Natural killer cell (primary cell): ENCODE measurements around the gene DOK1. TPM values are rescaled to one million over a fixed set of nuclear protein-coding genes. Genes with fewer than 3 reads are reported as not detected.

Experiments
- ATAC-seq, 3 donors: fragments of 150-1000 bp in 2 of 3; fragments of 200-7000 bp in 1 of 3; cut with Tn5 transposase; 1 replicate in 1 of 3; 2 replicates in 2 of 3; pipeline ENCODE4 v1.10.0; 2021; ENCODE audit warnings: mild to moderate bottlenecking in 2 of 3, moderate library complexity in 2 of 3
- DNase-seq, 2 donors: peaks; one replicate each; pipeline versions ENCODE4 v3.0.0 to v3.0.0-alpha.2; 2013 to 2021; ENCODE audit warnings: mixed read lengths in 1 of 2
- H3K27ac ChIP-seq: one replicate; pipeline ENCODE4 v1.5.1; 2013; ENCODE audit warnings: mild to moderate bottlenecking, low read length
- H3K27me3 ChIP-seq: one replicate; pipeline ENCODE4 v1.6.1; 2013; ENCODE audit warnings: low read length; ENCODE audit not compliant: control insufficient read depth, insufficient read depth
- H3K36me3 ChIP-seq: one replicate; pipeline ENCODE4 v1.6.1; 2013; ENCODE audit warnings: low read length; ENCODE audit not compliant: control insufficient read depth, insufficient read depth
- H3K4me1 ChIP-seq: one replicate; pipeline ENCODE4 v1.6.1; 2013; ENCODE audit warnings: low read length; ENCODE audit not compliant: control insufficient read depth, insufficient read depth
- H3K4me3 ChIP-seq: one replicate; pipeline ENCODE4 v1.5.1; 2013; ENCODE audit warnings: low read length
- H3K9me3 ChIP-seq: one replicate; pipeline ENCODE4 v1.6.1; 2013; ENCODE audit warnings: low read length; ENCODE audit not compliant: control insufficient read depth, insufficient read depth
- H3K27ac Mint-ChIP-seq, 2 donors: one replicate each; pipeline ENCODE4 v1.8.0; 2022; ENCODE audit warnings: mild to moderate bottlenecking in 2 of 2, mixed read lengths in 2 of 2, moderate library complexity in 1 of 2
- H3K27me3 Mint-ChIP-seq, 2 donors: one replicate each; pipeline ENCODE4 v1.8.0; 2022; ENCODE audit warnings: low read depth in 2 of 2, mixed read lengths in 2 of 2
- H3K36me3 Mint-ChIP-seq: one replicate; pipeline ENCODE4 v1.8.0; 2022; ENCODE audit warnings: mixed read lengths
- H3K4me1 Mint-ChIP-seq, 2 donors: one replicate each; pipeline ENCODE4 v1.8.0; 2022; ENCODE audit warnings: mixed read lengths in 2 of 2
- H3K4me3 Mint-ChIP-seq: one replicate; pipeline ENCODE4 v1.8.0; 2022; ENCODE audit warnings: mild to moderate bottlenecking, moderate library complexity, mixed read lengths
- H3K9me3 Mint-ChIP-seq, 2 donors: one replicate each; pipeline ENCODE4 v1.8.0; 2022; ENCODE audit warnings: mixed read lengths in 2 of 2
- WGBS: methylation state at CpG from one replicate; pipeline ENCODE4 v1.1.7; 2013; ENCODE audit warnings: missing lambda C conversion rate; ENCODE audit not compliant: insufficient coverage; 5-methylcytosine and 5-hydroxymethylcytosine counted together
- intact Hi-C: fragments of 100-400 bp; cut with micrococcal nuclease; formaldehyde crosslinking; loops from one replicate; pipeline ENCODE4 v1.14.2; 2022
- total RNA-seq, 4 donors: library from RNA; stranded (reverse); fragments of 120-200 nt in 1 of 4; gene quantifications; one replicate each; pipeline versions ENCODE4 v1.2.3 to v1.2.4, GENCODE V29; 2013 to 2022
- TF ChIP-seq, protein P1 (sequence below): fragments of 200-600 bp; IDR thresholded peaks from one replicate; pipeline ENCODE4 v1.8.0; 2022; ENCODE audit warnings: antibody characterized with exemption

The DOK1 gene
- total RNA-seq, 3 donors from 2014 or later (not counting 1 experiment from before 2014, with no cell fraction given) = 17.4 to 24.9 (median 23.9) TPM

DNA sequence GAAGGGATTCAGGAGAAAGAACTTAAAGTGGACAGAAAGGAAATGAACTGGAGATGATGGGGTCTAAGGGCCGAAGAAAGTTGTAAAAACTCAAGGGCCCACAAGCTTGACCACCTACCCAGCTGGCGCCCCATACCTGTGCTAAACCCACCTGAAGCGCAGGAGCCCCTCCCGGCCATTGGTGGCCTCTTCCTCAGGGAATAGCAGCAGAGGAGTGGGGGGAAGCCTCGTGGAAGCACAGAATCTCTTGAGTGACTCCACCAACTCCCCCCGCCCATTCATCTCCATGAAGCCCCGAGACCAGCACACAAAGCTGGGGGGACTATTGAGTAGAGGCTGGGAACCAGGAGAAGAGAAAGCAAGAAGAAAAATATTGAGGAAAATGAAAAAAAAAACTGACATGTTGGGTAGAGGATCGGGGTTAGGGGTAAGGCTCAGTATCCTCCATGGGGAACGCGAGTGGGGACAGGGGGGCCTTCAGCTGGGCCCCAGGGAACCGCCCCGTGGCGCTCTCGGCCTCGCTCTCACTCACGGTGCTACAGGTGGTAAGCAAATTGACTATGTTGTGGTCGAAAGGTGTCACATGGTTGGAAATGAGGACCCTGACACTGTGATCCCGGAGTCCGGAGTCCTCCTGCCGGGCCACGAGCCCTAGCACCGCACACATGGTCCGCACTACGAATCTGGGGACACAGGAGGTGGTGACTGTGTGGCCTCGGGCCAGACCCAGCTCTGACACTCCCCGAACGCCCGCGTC lies 25.7 kb upstream of the DOK1 start:
- intact Hi-C loops = loop anchor here (1.0 to 2.0 kb wide), 3 partner anchors 12 to 74 kb away; partner anchors contain the start of genes INO80B and PCGF1
- H3K9me3 ChIP-seq = no peaks in the 10 kb centered on the region
- peak overlapping the region; percentile 94 to 95 for H3K27ac Mint-ChIP-seq
- ATAC-seq (peak in 2 of 3 donors; percentile 0 to 1), DNase-seq (no peak)
- TF ChIP-seq, protein P1, sequence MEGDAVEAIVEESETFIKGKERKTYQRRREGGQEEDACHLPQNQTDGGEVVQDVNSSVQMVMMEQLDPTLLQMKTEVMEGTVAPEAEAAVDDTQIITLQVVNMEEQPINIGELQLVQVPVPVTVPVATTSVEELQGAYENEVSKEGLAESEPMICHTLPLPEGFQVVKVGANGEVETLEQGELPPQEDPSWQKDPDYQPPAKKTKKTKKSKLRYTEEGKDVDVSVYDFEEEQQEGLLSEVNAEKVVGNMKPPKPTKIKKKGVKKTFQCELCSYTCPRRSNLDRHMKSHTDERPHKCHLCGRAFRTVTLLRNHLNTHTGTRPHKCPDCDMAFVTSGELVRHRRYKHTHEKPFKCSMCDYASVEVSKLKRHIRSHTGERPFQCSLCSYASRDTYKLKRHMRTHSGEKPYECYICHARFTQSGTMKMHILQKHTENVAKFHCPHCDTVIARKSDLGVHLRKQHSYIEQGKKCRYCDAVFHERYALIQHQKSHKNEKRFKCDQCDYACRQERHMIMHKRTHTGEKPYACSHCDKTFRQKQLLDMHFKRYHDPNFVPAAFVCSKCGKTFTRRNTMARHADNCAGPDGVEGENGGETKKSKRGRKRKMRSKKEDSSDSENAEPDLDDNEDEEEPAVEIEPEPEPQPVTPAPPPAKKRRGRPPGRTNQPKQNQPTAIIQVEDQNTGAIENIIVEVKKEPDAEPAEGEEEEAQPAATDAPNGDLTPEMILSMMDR = no peak
- H3K36me3 Mint-ChIP-seq = peaks cover 10% of the 10 kb centered on the region
- H3K4me1 Mint-ChIP-seq = peaks cover 32 to 44% of the 10 kb centered on the region in 2 donors
- peaks cover 31% of the 10 kb centered on the region for H3K4me1 ChIP-seq
- H3K27me3 ChIP-seq = no peaks in the 10 kb centered on the region
- WGBS = 13% methylated on average over 26 of the region's 29 CpGs
- H3K36me3 ChIP-seq = peaks cover 40% of the 10 kb centered on the region
- H3K27me3 Mint-ChIP-seq = no peaks in the 10 kb centered on the region
- peak overlapping the region; percentile 96 for H3K4me3 Mint-ChIP-seq
- H3K27ac ChIP-seq = peak overlapping the region; percentile 95
- no peaks in the 10 kb centered on the region for H3K9me3 Mint-ChIP-seq
- peak overlapping the region; percentile 92 for H3K4me3 ChIP-seq

DNA sequence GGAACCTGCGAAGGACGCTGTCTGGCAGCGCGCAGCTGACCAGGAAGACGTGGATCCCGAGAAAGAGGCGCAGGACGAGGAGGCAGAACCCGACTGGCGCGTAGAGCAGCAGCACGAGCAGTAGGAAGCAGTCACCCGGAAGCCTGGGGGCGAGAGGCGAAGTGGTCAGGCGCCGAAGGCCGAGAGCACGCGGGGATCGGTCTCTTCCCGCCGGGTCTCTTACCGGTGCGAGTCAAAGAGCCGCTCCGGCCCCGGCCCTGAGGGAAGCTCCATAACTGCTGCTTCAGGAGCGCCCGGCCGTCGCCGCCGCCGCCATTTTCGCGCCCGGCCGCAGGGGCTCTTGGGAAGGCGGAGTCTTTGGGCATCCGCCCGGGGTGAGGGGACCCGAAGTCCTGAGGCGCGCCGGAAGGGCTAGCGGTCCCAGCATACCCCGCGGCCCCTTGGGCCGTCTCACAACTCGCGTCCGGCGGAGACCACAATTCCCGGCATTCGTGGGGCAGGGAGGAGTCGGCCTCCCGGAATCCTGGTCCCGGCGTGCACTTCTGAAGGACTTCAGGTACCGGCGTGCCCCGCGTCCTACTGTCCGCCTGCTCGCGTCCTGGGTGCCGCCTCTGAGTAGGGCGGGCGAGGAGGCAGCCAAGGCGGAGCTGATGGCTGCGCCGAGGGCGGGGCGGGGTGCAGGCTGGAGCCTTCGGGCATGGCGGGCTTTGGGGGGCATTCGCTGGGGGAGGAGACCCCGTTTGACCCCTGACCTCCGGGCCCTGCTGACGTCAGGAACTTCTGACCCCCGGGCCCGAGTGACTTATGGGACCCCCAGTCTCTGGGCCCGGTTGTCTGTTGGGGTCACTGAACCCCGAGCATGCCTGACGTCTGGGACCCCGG lies 24.9 kb upstream of the DOK1 start, which contains the start of the genes AUP1 and HTRA2:
TSS of gene AUP1 (minus strand) at position 350 of the 882 bp plus-strand sequence. CDS start at position 273, 77 bp downstream.
TSS of gene HTRA2 (plus strand) at position 577 of the 882 bp plus-strand sequence. CDS start at position 651, 74 bp downstream.
- Mint-ChIP-seq H3K27me3 (no peaks in the 10 kb centered on the region), H3K27ac (peak within 1 kb of the TSS; percentile 94 to 95), H3K36me3 (peaks cover 10% of the 10 kb centered on the region), H3K4me1 (peaks cover 32 to 44% of the 10 kb centered on the region in 2 donors), H3K4me3 (peak within 1 kb of the TSS; percentile 96), H3K9me3 (no peaks in the 10 kb centered on the region)
- Histone ChIP-seq H3K4me1 (peaks cover 31% of the 10 kb centered on the region), H3K27ac (peak within 1 kb of the TSS; percentile 95), H3K9me3 (no peaks in the 10 kb centered on the region), H3K36me3 (peaks cover 40% of the 10 kb centered on the region), H3K4me3 (peak within 1 kb of the TSS; percentile 92), H3K27me3 (no peaks in the 10 kb centered on the region)
- TF ChIP-seq, protein P1 = no peak
- peak; percentile 83 to 91 for DNase-seq
- WGBS = under 1% methylated on average over 87 of the region's 87 CpGs
- intact Hi-C loops = loop anchor here (1.0 to 2.0 kb wide), 4 partner anchors 13 to 75 kb away; partner anchors contain the start of genes INO80B, PCGF1 and WBP1
- ATAC-seq = peak; percentile 75 to 90 (median 77)

DNA sequence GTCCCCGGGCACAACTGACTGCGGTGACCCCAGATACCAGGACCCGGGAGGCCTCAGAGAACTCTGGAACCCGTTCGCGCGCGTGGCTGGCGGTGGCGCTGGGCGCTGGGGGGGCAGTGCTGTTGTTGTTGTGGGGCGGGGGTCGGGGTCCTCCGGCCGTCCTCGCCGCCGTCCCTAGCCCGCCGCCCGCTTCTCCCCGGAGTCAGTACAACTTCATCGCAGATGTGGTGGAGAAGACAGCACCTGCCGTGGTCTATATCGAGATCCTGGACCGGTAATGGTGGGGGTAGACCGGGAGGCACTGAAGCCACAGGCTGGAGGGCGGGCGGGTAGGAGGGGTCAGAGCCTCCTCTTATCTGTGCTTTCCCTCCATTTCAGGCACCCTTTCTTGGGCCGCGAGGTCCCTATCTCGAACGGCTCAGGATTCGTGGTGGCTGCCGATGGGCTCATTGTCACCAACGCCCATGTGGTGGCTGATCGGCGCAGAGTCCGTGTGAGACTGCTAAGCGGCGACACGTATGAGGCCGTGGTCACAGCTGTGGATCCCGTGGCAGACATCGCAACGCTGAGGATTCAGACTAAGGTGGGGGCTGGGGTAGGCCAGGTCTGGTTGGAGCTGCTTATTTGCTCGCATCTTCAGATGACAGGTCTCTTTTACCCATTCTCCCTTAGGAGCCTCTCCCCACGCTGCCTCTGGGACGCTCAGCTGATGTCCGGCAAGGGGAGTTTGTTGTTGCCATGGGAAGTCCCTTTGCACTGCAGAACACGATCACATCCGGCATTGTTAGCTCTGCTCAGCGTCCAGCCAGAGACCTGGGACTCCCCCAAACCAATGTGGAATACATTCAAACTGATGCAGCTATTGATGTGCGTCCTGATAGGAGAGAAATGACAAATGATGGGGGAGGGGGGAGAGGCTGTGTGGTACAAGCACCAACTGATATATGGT lies 24.0 kb upstream of the DOK1 start:
- H3K9me3 ChIP-seq = no peaks in the 10 kb centered on the region
- peaks cover 40% of the 10 kb centered on the region for H3K36me3 ChIP-seq
- Mint-ChIP-seq H3K36me3 (peaks cover 10% of the 10 kb centered on the region), H3K9me3 (no peaks in the 10 kb centered on the region), H3K4me3 (peak overlapping the region; percentile 96), H3K27me3 (no peaks in the 10 kb centered on the region), H3K4me1 (peaks cover 32 to 44% of the 10 kb centered on the region in 2 donors), H3K27ac (peak overlapping the region; percentile 94 to 95)
- H3K4me3 ChIP-seq = peak overlapping the region; percentile 92
- no peaks in the 10 kb centered on the region for H3K27me3 ChIP-seq
- TF ChIP-seq, protein P1 = no peak
- H3K27ac ChIP-seq = peak overlapping the region; percentile 95
- DNase-seq = peak; percentile 76 to 81
- peak; percentile 53 to 71 (median 61) for ATAC-seq
- WGBS = 2% methylated on average over 54 of the region's 54 CpGs
- intact Hi-C loops = loop anchor here (1.0 kb wide), 1 partner anchor 72 kb away; the partner anchor contains the start of gene WBP1
- peaks cover 31% of the 10 kb centered on the region for H3K4me1 ChIP-seq
